Renal cortex interstitium (tissue), 15 donors: ENCODE data around the gene KCNJ2. TPM values are rescaled to one million over a fixed set of nuclear protein-coding genes. Genes with fewer than 3 reads are reported as not detected.

ENCODE experiments used
- DNase-seq, 11 donors: peaks; one replicate each; pipeline ENCODE4 v3.0.0-alpha.2; 2013; ENCODE audit warnings: low read depth in 9 of 11, low spot score in 4 of 11; ENCODE audit errors: extremely low read depth in 1 of 11
- long read RNA-seq, 16 experiments: transcript quantifications; one replicate each; lab custom pipeline, GENCODE V29; 2026
- polyA plus RNA-seq, 3 donors: library from polyadenylated mRNA; unstranded; fragments of 120-200 nt; gene quantifications; one replicate each; pipeline ENCODE4 v1.2.1, GENCODE V29; 2013; ENCODE audit not compliant: insufficient read length in 3 of 3

Gene KCNJ2
- 1 to 10 TPM; 2.4 to 3.1 (median 2.8) TPM for polyA plus RNA-seq
- long read RNA-seq, donor 1 = 0 reads
- long read RNA-seq, donor 2, full-length matches to known transcripts = 1 of 1 reads
- long read RNA-seq, donor 2, partial matches to known transcripts = 0 of 1 reads
- long read RNA-seq, donor 2, other reads (novel, unspliced or antisense) = 0 of 1 reads
- long read RNA-seq, donor 3, full-length matches to known transcripts = 3 of 3 reads
- long read RNA-seq, donor 3, partial matches to known transcripts = 0 of 3 reads
- long read RNA-seq, donor 3, other reads (novel, unspliced or antisense) = 0 of 3 reads
- long read RNA-seq, donor 4 = 0 reads
- long read RNA-seq, donor 5 = 0 reads
- long read RNA-seq, donor 6 = 0 reads
- long read RNA-seq, donor 7, full-length matches to known transcripts = 3 of 3 reads
- long read RNA-seq, donor 7, partial matches to known transcripts = 0 of 3 reads
- long read RNA-seq, donor 7, other reads (novel, unspliced or antisense) = 0 of 3 reads
- long read RNA-seq, donor 8 = 0 reads
- long read RNA-seq, donor 9 = 0 reads
- long read RNA-seq, donor 10 = 0 reads
- long read RNA-seq, donor 11, full-length matches to known transcripts = 1 of 1 reads
- long read RNA-seq, donor 11, partial matches to known transcripts = 0 of 1 reads
- long read RNA-seq, donor 11, other reads (novel, unspliced or antisense) = 0 of 1 reads
- long read RNA-seq, donor 12 = 0 reads
- long read RNA-seq, donor 13 = 0 reads
- long read RNA-seq, donor 14, full-length matches to known transcripts = 1 of 1 reads
- long read RNA-seq, donor 14, partial matches to known transcripts = 0 of 1 reads
- long read RNA-seq, donor 14, other reads (novel, unspliced or antisense) = 0 of 1 reads
- long read RNA-seq, donor 15 = 0 reads
- long read RNA-seq, donor 16, full-length matches to known transcripts = 4 of 4 reads
- long read RNA-seq, donor 16, partial matches to known transcripts = 0 of 4 reads
- long read RNA-seq, donor 16, other reads (novel, unspliced or antisense) = 0 of 4 reads

DNA sequence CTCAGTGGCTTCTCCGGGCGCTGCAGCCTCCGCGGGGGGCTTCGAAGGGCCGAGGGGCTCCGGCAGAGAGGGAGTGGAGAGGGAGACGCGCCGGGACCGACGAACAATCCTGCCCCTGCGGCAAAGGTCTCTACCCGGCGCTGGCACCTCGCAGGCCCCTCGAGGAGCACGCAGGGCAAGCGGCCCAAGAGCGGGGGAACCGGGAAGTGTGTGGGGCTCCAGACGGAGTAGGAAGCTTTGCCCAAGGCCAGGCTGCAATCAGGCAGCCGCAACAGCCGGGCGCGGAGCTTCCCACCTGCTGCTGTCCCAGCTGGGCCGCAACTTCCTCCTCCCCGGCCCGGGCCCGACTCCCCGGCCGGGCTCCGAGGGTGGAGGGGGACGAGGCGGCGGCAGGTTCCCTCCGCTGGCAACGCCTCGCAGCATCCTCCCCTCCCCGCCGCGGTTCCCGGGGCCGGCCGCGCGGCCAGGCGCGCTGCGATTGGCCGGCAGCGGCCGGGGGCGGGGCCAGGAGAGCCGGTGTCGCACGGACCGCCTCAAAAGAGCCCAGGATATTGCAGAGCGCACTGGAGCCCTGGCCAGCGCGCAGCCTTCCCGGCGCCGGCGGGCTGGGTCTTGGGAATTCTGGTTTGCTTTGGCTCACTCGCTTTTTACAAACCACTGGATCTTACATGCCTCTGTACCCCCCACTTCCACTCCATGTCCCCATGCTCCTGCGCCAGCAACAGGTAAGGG is at the start of gene KCNJ2:
Gene KCNJ2 (plus strand): TSS at position 556 of the 732 bp plus-strand sequence. CDS start 5,508 bp downstream, outside the sequence.
- DNase-seq = peak; percentile 42 to 83 (median 73)

DNA sequence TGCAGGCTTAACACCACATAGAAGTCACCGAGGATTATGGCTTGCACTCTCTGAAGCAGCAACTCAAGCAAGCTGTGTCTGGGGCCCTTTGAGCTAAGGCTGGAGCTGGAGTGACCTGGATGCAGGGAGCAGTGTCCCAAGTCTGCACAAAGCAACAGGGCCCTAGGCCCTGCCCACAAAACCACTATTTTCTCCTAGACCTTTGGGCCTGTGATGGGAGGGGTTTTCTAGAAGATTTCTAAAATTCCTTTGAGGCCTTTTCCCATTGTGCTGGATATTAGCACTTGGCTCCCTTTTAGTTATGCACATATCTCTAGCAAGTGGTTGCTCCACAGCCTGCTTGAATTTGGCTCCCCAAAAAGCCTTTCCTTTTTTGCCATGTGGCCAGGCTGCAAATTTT is 49.8 kb upstream of the KCNJ2 start:
- DNase-seq = no peak

DNA sequence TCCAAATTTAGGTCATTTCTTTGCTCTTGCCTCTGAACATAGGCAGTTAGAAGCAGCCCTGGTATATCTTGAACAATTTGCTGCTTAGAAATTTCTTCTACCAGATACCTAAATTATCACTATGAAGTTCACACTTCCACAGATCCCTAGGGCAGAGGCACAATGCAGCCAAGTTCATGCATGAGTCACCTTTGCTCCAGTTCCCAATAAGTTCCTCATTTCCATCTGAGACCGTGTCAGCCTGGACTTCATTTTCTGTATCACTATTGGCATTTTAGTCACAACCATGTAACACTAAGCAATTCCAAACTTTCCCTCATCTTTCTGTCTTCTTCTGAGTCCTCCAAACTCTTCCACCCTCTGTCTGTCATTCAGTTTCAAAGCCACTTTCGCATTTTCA is 49.3 kb upstream of the KCNJ2 start:
- DNase-seq = no peak

- no peak for DNase-seq
Measured at GRCh38 chr17:70120425-70120824, 48.9 kb upstream of the KCNJ2 start.

DNA sequence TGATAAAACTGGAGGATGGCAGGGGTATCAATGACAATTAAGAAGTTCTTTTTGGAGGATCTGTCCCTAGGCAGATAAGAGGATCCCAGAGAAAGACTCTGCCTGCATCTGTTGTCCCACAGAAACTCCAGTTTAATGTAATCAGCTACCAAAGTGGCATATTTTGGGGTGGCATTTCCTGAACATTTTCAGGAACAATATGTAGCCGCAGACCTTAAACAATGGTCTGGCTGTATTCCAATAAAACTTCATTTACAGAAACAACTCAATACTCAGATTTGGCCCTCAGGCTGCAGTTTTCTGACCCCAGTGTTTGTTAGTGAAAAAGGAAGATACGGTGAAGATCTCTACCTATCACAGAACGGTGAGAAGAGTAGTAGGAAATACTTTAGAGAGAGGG is 48.2 kb upstream of the KCNJ2 start:
- no peak for DNase-seq

- no peak for DNase-seq
Measured at GRCh38 chr17:70123193-70123592, 46.1 kb upstream of the KCNJ2 start.

GRCh38 chr17:70124723-70125122 is 44.6 kb upstream of the KCNJ2 start:
- no peak for DNase-seq

GRCh38 chr17:70127221-70127873 is 42.0 kb upstream of the KCNJ2 start:
- DNase-seq = no peak

DNA sequence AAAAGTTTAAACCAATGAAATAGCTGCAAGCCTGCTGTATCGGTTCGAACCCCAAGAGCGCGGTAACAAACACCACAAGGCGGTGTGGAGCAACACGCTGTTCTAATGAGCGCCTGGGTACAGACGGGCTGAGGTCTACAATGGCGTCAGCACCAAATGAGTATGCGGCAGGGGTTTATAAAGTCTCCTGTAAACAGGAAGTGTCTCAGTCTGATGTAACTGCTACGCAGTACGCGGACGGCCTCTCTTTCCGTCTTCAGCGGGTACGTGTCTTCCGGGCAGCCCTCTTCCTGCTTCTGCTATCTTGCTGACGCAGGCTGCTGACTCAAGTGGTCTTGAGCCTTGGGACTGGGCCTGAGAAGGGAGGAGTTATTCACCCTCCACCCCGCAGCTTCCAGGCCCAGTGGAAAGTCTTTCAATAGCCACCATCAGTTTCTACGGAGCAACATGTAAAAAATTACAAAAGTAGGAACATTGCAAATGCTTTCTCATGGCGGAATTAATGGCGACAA is 40.5 kb upstream of the KCNJ2 start:
- no peak for DNase-seq

- DNase-seq = no peak
Measured at GRCh38 chr17:70130289-70130688, 39.0 kb upstream of the KCNJ2 start.

DNA sequence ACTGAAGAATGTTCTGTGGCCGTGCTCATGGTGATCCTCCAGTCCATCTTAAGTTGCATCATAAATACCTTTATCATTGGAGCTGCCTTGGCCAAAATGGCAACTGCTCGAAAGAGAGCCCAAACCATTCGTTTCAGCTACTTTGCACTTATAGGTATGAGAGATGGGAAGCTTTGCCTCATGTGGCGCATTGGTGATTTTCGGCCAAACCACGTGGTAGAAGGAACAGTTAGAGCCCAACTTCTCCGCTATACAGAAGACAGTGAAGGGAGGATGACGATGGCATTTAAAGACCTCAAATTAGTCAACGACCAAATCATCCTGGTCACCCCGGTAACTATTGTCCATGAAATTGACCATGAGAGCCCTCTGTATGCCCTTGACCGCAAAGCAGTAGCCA is 36.8 kb upstream of the KCNJ2 start:
- no peak for DNase-seq

DNA sequence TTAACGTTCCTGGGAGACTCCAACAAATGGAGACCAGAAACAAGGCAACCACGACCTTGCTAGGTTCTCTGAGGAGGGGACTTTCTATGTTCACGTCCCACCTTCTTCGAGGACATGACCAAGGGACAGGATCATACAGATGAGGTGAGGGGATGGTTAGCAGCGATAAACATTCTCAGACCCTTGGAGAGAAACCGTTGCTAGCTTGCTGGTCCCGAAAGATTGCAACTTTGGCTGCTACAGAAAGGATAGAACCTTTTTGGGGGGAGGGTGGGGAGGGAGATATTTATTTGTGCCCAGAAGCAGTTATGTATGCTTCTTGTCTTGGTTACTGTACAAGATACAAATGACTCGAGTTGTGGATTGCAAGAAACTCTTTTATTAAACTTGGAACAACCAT is 35.3 kb upstream of the KCNJ2 start:
- no peak for DNase-seq

DNA sequence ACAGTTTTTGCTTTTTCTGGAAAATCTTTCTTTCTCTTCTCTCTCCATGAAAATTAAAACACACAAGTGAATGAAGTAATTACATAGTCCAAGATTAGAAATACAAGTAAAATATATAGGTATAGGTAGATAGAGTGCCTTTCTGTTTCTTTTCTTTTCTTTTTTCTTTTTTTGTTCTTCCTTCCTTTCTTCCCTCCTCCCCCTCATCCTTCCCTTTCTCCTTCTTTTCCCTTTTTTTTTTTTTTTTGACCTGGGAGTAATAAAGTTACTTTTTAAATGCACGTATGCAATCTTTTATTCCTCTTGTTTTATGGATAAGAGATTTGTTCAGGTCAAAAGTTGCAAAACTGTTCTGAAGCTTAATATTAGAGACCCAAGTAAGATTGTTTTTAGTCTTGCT is 34.6 kb upstream of the KCNJ2 start:
- no peak for DNase-seq

DNA sequence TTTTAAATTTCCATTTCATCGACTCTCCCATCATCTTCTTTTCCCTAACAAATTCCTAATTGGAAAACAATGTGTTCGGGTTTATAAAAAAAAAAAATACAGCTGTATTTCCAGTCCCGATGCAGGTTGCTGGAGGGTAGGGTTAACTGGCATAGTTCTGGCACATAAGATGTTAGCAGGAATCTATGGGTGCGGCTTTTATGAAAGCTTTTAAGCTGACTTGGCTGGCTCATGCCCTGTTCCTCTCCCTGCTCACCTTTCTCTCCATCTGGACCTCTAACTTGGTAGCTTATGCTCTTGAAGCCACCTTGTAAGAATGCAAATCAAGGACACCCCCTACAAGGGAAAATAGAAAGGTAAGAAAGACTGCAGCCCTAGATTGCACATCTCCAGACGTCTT is 33.2 kb upstream of the KCNJ2 start:
- DNase-seq = no peak

GRCh38 chr17:70137451-70138230 is 31.7 kb upstream of the KCNJ2 start:
- DNase-seq = peak in 1 of 11 donors; percentile 27

DNA sequence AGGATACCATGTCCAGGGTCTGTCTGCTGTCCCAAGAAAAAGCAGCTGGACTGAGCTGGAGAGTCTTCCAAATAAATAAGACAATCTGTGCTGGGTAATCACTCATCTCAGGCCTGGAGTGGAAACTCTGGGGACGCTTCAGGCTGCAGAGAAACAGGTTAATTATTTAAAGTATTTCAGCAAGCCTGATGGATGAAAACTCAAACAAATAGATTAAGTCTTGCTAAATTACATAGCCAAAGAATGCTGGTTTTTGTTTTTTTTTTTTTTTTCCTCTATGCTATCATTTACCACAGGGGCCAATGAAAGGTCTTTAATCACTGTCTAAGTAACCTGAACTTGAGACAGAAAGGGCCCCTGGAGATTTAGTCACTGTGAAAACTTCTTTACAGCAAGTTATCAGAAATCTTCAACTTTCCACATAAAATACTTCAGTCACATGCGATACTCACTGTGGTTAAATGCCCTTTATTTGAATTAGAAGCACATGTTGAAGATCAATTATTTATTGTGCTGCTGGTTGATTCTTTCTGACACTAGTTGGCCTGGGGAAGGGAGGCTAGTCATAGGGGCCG is 31.0 kb upstream of the KCNJ2 start:
- DNase-seq = no peak

- no peak for DNase-seq
Measured at GRCh38 chr17:70139449-70139993, 29.8 kb upstream of the KCNJ2 start.
